ENCODE results near the gene NOL9.
A peak's percentile ranks its signal among the peaks of the same experiment; 100 is the strongest.
"Not testable (repeated sequence)": the region's sequence is repeated elsewhere in the genome, so short reads cannot be mapped to it uniquely, and the experiment has no call there.

The NOL9 gene

GRCh38 chr1:6554031-6554906 is at the start of gene NOL9:
TSS of gene NOL9 (minus strand) at chr1:6554513. CDS start at chr1:6554502, 11 bp downstream.
- DNase-seq, result peak; percentile 95

GRCh38 chr1:6603238-6603914 is 49.1 kb upstream of the NOL9 start:
- peak; percentile 60 for DNase-seq

DNA sequence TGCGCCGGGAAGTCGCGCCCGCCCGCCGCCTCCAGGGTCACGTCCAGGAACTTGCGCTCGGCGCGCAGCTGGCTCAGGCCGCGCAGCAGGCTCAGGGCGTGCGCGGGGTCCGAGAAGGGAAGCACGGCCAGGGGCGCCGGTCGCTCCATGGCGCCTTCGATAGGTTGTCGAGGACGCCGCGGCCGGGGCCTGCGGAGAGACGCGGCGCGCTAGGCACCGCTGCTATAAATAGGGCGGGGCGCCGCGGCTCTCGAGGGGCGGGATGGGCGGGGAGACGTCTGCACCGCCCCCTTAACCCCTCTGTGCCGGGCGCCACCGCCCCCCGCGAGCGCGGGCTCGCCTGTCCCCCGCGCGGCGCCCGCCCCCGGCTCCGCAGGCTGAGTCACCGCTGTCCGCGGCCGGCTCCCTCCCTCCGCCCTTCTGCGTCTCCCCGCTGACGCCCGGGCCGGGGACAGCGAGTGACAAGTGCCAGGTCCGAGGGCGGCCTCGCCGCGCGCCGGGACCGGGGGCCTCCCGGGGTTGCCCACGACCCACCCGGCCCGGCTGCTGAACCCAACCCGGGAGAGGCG is 48.4 kb upstream of the NOL9 start, which contains the start of gene KLHL21:
TSS of gene KLHL21 (minus strand) at position 201 of the 569 bp plus-strand sequence. CDS start at position 149, 52 bp downstream.
- peak; percentile 87 for DNase-seq

GRCh38 chr1:6601923-6602668 is 47.8 kb upstream of the NOL9 start:
- peak; percentile 43 for DNase-seq

GRCh38 chr1:6601049-6601922 is 47.0 kb upstream of the NOL9 start:
- peak; percentile 86 for DNase-seq

GRCh38 chr1:6600410-6601048 is 46.2 kb upstream of the NOL9 start:
- no peak for DNase-seq

DNA sequence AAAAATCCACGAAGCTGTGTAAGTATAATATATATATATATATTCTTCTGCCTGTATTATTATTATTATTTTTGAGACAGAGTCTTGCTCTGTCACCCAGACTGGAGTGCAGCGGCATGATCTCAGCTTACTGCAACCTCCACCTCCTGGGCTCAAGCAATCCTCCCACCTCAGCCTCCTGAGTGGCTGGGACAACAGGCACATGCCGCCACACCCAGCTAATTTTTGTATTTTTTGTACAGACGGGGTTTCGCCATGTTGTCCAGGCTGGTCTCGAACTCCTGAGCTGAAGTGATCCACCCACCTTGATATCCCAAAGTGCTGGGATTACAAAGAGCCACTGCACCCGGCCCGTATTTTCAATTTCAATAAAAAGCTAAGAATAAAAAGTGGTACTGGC is 45.7 kb upstream of the NOL9 start:
- DNase-seq, result not testable (repeated sequence)

GRCh38 chr1:6599141-6599975 is 45.0 kb upstream of the NOL9 start:
- DNase-seq, result peak; percentile 69

GRCh38 chr1:6597777-6598131 is 43.4 kb upstream of the NOL9 start:
- DNase-seq, result no peak

DNA sequence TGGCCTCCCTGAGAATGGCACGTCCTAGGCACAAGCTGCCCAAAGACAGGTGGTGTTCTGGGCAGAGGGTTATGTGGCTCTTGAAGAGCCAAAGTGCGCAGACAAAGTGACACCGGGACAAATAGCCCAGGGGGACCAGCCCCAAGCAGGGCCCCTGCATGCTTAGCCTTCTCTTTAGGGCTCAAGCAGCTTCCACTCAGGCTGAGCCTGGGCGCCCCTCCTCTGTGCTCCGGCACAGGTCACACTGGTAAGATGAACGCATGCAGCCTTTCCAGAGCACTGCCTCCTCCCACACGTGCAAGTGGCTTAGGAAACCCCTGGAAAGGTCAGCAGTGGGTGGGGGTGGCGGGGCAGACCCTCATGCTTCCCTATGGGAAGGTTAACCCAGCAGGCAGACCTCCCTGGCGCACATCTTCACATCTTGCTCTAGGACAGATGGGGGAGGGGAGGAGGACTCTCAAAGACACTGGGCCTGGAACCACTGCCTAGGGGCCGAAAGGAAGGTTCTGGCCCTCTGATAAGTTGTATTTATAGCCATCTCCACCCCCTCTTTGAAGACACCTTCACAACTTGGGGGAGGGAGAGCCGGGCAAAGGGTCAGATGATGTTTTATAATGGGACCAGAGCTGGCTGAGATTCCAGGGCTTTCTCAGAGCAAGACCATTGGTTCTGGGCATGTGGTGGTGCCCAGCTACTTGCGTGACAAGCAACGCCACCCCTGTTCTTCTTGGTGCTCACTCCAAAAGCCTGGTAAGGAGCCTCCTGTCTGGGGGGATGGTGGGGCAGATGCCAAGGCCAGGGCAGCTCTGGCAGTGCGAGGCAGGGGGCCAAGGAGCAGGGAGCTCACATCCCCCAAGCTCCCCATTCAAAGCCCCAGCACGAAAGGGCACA is 42.8 kb upstream of the NOL9 start:
- no peak for DNase-seq

GRCh38 chr1:6596351-6596750 is 42.0 kb upstream of the NOL9 start:
- no peak for DNase-seq

DNA sequence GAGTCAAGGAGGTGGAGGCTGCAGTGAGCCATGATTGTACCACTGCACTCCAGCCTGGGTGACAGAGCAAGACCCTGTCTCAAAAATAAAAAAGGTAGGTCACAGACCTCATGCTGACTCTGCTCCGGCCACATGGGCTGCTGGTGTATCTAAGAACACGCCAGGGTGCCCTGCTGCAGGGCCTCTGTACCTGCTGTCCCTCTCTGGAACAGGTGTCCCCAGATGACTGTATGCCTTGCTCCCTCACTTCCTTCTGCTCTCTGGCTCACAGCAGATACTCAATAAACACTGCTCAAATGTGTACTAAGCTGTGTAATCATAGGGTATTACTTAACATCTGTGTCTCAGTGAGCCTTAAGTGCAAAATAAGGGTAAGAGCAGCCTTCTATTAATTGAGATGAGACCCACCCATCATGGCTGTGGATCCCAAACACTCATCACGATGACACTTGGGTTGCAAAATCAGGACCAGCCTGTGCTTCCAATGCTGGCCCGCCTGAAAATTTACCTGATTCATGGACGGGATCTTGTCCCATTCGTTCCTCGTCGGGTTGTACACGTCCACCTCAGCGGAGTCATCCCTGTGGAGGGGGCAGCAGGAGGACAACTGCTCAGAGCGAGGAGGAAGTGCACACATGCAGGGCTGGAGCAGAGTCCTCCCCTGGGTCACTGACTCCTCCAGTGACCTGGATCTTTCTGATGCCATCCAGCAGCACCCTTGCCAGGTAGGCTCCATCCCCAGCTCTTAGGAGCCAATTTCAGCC is 40.8 kb upstream of the NOL9 start:
- no peak for DNase-seq

DNA sequence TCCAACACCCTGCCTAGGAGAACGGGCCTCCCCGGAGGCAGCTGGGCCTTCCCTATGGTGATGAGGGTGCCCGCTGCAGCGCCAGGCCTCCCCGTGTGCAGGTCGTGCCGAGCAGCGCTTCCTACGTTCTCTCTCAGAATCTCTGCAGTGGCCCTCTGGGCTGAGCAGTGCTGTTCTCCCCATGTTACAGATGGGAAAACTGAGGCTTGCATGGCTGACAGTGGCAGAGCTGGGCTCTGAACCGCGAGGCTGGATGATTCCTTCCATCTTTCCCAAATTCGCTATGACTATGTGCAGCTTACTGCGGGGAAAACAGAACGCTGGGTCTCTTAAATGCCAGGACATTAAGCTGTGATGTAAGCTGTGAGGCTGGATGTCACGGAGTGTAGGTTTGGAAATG is 39.5 kb upstream of the NOL9 start:
- DNase-seq, result no peak

DNA sequence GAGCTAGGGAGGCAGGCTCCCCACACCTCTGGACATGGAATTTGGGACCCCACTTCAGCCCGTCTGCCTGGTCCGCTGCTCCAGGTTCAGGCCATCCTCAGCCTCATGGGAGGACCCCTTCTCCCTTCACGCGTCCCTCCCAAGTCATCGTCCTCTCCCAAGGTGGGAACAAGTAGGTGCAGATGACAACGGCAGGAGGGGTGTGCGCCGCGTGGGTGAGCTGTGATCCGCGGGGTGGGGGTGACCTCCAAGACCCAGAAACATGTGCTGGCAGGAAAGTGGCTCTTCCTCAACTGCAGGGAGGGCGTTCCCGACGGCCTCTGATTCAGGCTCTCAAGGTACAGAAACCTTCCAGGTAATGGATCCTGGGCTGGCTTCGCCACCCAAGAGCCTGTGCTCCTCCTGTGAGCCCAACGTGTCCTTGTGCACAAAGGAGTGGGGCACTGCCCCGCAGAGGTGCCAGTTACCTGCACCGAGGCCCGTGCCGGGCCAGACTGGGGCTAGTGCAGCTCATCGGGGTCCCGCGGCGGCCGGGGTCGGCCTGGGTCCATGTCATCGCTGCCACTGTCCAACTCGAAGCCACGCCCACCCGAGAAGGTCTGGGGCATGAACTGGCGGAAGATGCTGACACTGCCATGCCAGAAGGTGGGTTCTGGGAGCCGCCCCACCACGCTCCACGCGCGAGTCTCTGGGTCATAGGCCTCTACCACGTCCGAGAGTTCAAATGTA is 38.7 kb upstream of the NOL9 start:
- no peak for DNase-seq

GRCh38 chr1:6592441-6592840 is 38.1 kb upstream of the NOL9 start:
- DNase-seq, result no peak

GRCh38 chr1:6591644-6592043 is 37.3 kb upstream of the NOL9 start:
- no peak for DNase-seq

- no peak for DNase-seq
Observed at GRCh38 chr1:6591222-6591621, 36.9 kb upstream of the NOL9 start.

DNA sequence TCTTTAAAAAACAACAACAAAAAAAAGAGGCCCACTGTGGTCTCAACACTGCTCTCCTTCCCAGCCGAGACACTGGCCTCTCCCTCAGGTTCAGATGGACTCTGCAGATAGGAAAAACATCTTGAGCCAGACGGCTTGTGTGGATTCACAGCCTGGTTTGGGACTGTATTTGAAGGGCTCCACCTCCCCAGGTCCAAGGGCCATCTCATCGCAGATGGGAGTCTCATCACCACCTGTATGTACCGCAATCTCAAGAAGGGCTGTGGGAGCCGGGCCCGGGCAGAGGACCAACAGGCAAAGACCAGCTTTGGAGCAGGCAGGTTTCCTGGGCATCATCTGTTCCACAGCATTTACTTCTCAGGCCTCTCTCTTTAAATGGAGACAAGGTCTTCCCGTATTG is 35.7 kb upstream of the NOL9 start:
- DNase-seq, result no peak
